Activated CD4-positive, alpha-beta memory T cell treated with anti-CD3 and anti-CD28 coated beads, Interleukin-2, amount 10 ng/mL, durations not matched to agents 7 days and 5 days (primary cell): ENCODE measurements around the gene ZNF84. TPM values are rescaled to one million over a fixed set of nuclear protein-coding genes. Genes with fewer than 3 reads are reported as not detected.
A peak's percentile ranks its signal among the peaks of the same experiment; 100 is the strongest.

ENCODE experiments used
- CTCF ChIA-PET: fragments of 350-600 bp; sonication (Branson Sonifier 250); formaldehyde crosslinking; loops from one replicate; lab custom pipeline; 2021; ENCODE audit warnings: antibody characterized with exemption, inconsistent platforms; lab: Charles Lee
- POLR2A ChIA-PET: fragments of 350-600 bp; sonication (Branson Sonifier 250); formaldehyde crosslinking; loops from one replicate; lab custom pipeline; 2021; ENCODE audit warnings: antibody characterized with exemption; lab: Charles Lee
- DNase-seq: peaks from one replicate; pipeline ENCODE4 v3.0.0-alpha.2; 2020
- H3K27ac Mint-ChIP-seq: one replicate; pipeline ENCODE4 v1.8.0; 2021; ENCODE audit warnings: mild to moderate bottlenecking, mixed read lengths
- H3K27me3 Mint-ChIP-seq: one replicate; pipeline ENCODE4 v1.8.0; 2021; ENCODE audit warnings: mixed read lengths
- H3K36me3 Mint-ChIP-seq: one replicate; pipeline ENCODE4 v1.8.0; 2021; ENCODE audit warnings: low read depth, mixed read lengths
- H3K4me1 Mint-ChIP-seq: one replicate; pipeline ENCODE4 v1.8.0; 2021; ENCODE audit warnings: mixed read lengths
- H3K4me3 Mint-ChIP-seq: one replicate; pipeline ENCODE4 v1.8.0; 2021; ENCODE audit warnings: mild to moderate bottlenecking, mixed read lengths
- H3K9me3 Mint-ChIP-seq: one replicate; pipeline ENCODE4 v1.8.0; 2021; ENCODE audit warnings: mixed read lengths
- total RNA-seq, 2 experiments: library from RNA; stranded (reverse); gene quantifications; one replicate each; pipeline ENCODE4 v1.2.3, GENCODE V29; 2021

The ZNF84 gene
- 10 to 100 TPM; 17.4 to 17.5 TPM for total RNA-seq

- peak within 1 kb of the TSS; percentile 97 for H3K27ac Mint-ChIP-seq
- DNase-seq, result peak; percentile 98
- peaks cover 58% of the 10 kb centered on the region for H3K36me3 Mint-ChIP-seq
- H3K4me3 Mint-ChIP-seq, result peak within 1 kb of the TSS; percentile 94
- no peaks in the 10 kb centered on the region for H3K27me3 Mint-ChIP-seq
- H3K4me1 Mint-ChIP-seq, result peaks cover 14% of the 10 kb centered on the region
- peaks cover 51% of the 10 kb centered on the region for H3K9me3 Mint-ChIP-seq
- POLR2A ChIA-PET, result interaction anchor here (0.6 to 3.1 kb wide), 7 partner anchors 27 to 150 kb away, joined by 3 to 15 read pairs (median 7); partner anchors contain the start of genes CHFR, ZNF10, ZNF26 and ZNF268
- CTCF ChIA-PET, result interaction anchor here (1.0 to 2.1 kb wide), 2 partner anchors 133 to 144 kb away, joined by 3 to 8 read pairs; partner anchors contain the start of gene ZNF268
These were observed at the start of gene ZNF84 for GRCh38 chr12:133037207-133038005. Gene ZNF84, plus strand, starts transcription at chr12:133037509. Its CDS starts 3,959 bp downstream, at chr12:133041468.

GRCh38 chr12:132998741-132999140 is 38.6 kb upstream of the ZNF84 start:
- no peak for DNase-seq
- Mint-ChIP-seq H3K36me3 (peaks cover 79% of the 10 kb centered on the region), H3K27ac (no peak overlapping the region), H3K4me1 (no peaks in the 10 kb centered on the region), H3K4me3 (no peak overlapping the region), H3K27me3 (no peaks in the 10 kb centered on the region), H3K9me3 (peaks cover 66% of the 10 kb centered on the region)
- CTCF ChIA-PET, result no interaction called here
- POLR2A ChIA-PET, result interaction anchor here (1.1 kb wide), 1 partner anchor 12 kb away, joined by 3 read pairs; no protein-coding TSS in a partner anchor

- POLR2A ChIA-PET, result interaction anchor here (1.7 kb wide), 1 partner anchor 27 kb away, joined by 4 read pairs; the partner anchor contains the start of gene ZNF84
- no peaks in the 10 kb centered on the region for H3K4me1 Mint-ChIP-seq
- H3K36me3 Mint-ChIP-seq, result peaks cover 90% of the 10 kb centered on the region
- no peak overlapping the region for H3K27ac Mint-ChIP-seq
- H3K9me3 Mint-ChIP-seq, result peaks cover 62% of the 10 kb centered on the region
- H3K27me3 Mint-ChIP-seq, result no peaks in the 10 kb centered on the region
- CTCF ChIA-PET, result no interaction called here
- no peak for DNase-seq
- no peak overlapping the region for H3K4me3 Mint-ChIP-seq
These were observed 26.5 kb upstream of the ZNF84 start for GRCh38 chr12:133010657-133011297.

- Mint-ChIP-seq H3K9me3 (peaks cover 58% of the 10 kb centered on the region), H3K36me3 (peaks cover 17% of the 10 kb centered on the region), H3K4me3 (no peak overlapping the region), H3K27me3 (no peaks in the 10 kb centered on the region), H3K27ac (no peak overlapping the region), H3K4me1 (no peaks in the 10 kb centered on the region)
- CTCF ChIA-PET, result no interaction called here
- no peak for DNase-seq
- POLR2A ChIA-PET, result no interaction called here
These were observed 13.7 kb upstream of the ZNF84 start for GRCh38 chr12:133023566-133023965.

- Mint-ChIP-seq H3K4me3 (no peak overlapping the region), H3K4me1 (no peaks in the 10 kb centered on the region), H3K27ac (no peak overlapping the region), H3K9me3 (peaks cover 51% of the 10 kb centered on the region), H3K36me3 (peaks cover 3% of the 10 kb centered on the region), H3K27me3 (no peaks in the 10 kb centered on the region)
- DNase-seq, result no peak
- ChIA-PET POLR2A (interaction anchor here (1.4 kb wide), 1 partner anchor 41 kb away, joined by 3 read pairs; no protein-coding TSS in a partner anchor), CTCF (interaction anchor here (0.7 kb wide), 1 partner anchor 227 kb away, joined by 3 read pairs; no protein-coding TSS in a partner anchor)
These were observed 10.3 kb upstream of the ZNF84 start for GRCh38 chr12:133026996-133027395.

- no peaks in the 10 kb centered on the region for H3K27me3 Mint-ChIP-seq
- H3K9me3 Mint-ChIP-seq, result peaks cover 56% of the 10 kb centered on the region
- peak overlapping the region; percentile 94 for H3K4me3 Mint-ChIP-seq
- H3K36me3 Mint-ChIP-seq, result peaks cover 66% of the 10 kb centered on the region
- no peak for DNase-seq
- peak overlapping the region; percentile 97 for H3K27ac Mint-ChIP-seq
- H3K4me1 Mint-ChIP-seq, result peaks cover 14% of the 10 kb centered on the region
- ChIA-PET CTCF (interaction anchor here (1.0 to 2.1 kb wide), 2 partner anchors 134 to 143 kb away, joined by 3 to 8 read pairs; partner anchors contain the start of gene ZNF268), POLR2A (interaction anchor here (0.6 to 3.1 kb wide), 7 partner anchors 28 to 151 kb away, joined by 3 to 15 read pairs (median 7); partner anchors contain the start of genes CHFR, ZNF10, ZNF26 and ZNF268)
These were observed 905 bp downstream of the ZNF84 start for GRCh38 chr12:133038118-133038709.

GRCh38 chr12:133046698-133047097 is 9.4 kb downstream of the ZNF84 start:
- H3K4me3 Mint-ChIP-seq, result no peak overlapping the region
- POLR2A ChIA-PET, result no interaction called here
- no peak overlapping the region for H3K27ac Mint-ChIP-seq
- H3K4me1 Mint-ChIP-seq, result no peaks in the 10 kb centered on the region
- DNase-seq, result no peak
- H3K27me3 Mint-ChIP-seq, result no peaks in the 10 kb centered on the region
- CTCF ChIA-PET, result interaction anchor here (0.6 to 1.0 kb wide), 2 partner anchors 135 to 279 kb away, joined by 3 read pairs; partner anchors contain the start of gene ZNF268
- peaks cover 93% of the 10 kb centered on the region for H3K36me3 Mint-ChIP-seq
- H3K9me3 Mint-ChIP-seq, result peaks cover 78% of the 10 kb centered on the region

GRCh38 chr12:133057446-133057845 is 20.1 kb downstream of the ZNF84 start:
- Mint-ChIP-seq H3K4me3 (no peak overlapping the region), H3K36me3 (peaks cover 62% of the 10 kb centered on the region), H3K27ac (no peak overlapping the region), H3K4me1 (no peaks in the 10 kb centered on the region), H3K27me3 (no peaks in the 10 kb centered on the region), H3K9me3 (peaks cover 60% of the 10 kb centered on the region)
- no peak for DNase-seq
- POLR2A ChIA-PET, result no interaction called here
- CTCF ChIA-PET, result no interaction called here

GRCh38 chr12:133058203-133059113 is 21.1 kb downstream of the ZNF84 start:
- Mint-ChIP-seq H3K27ac (no peak overlapping the region), H3K9me3 (peaks cover 63% of the 10 kb centered on the region), H3K4me1 (no peaks in the 10 kb centered on the region), H3K27me3 (no peaks in the 10 kb centered on the region), H3K4me3 (no peak overlapping the region), H3K36me3 (peaks cover 60% of the 10 kb centered on the region)
- no peak for DNase-seq
- POLR2A ChIA-PET, result interaction anchor here (0.8 kb wide), 1 partner anchor 11 kb away, joined by 3 read pairs; no protein-coding TSS in a partner anchor
- CTCF ChIA-PET, result no interaction called here

GRCh38 chr12:133061954-133062353 is 24.6 kb downstream of the ZNF84 start:
- ChIA-PET POLR2A (no interaction called here), CTCF (no interaction called here)
- DNase-seq, result no peak
- Mint-ChIP-seq H3K36me3 (peaks cover 46% of the 10 kb centered on the region), H3K27ac (no peak overlapping the region), H3K9me3 (peaks cover 75% of the 10 kb centered on the region), H3K4me1 (no peaks in the 10 kb centered on the region), H3K27me3 (no peaks in the 10 kb centered on the region), H3K4me3 (no peak overlapping the region)

GRCh38 chr12:133063556-133063955 is 26.2 kb downstream of the ZNF84 start:
- POLR2A ChIA-PET, result no interaction called here
- H3K36me3 Mint-ChIP-seq, result peaks cover 30% of the 10 kb centered on the region
- CTCF ChIA-PET, result interaction anchor here (1.0 kb wide), 1 partner anchor 18 kb away, joined by 3 read pairs; no protein-coding TSS in a partner anchor

GRCh38 chr12:133073836-133074235 is 36.5 kb downstream of the ZNF84 start:
- H3K27ac Mint-ChIP-seq, result no peak overlapping the region
- H3K4me1 Mint-ChIP-seq, result peaks cover 3% of the 10 kb centered on the region
- peaks cover 6% of the 10 kb centered on the region for H3K36me3 Mint-ChIP-seq
- H3K9me3 Mint-ChIP-seq, result peaks cover 45% of the 10 kb centered on the region
- POLR2A ChIA-PET, result no interaction called here
- CTCF ChIA-PET, result no interaction called here
- DNase-seq, result no peak
- H3K27me3 Mint-ChIP-seq, result no peaks in the 10 kb centered on the region
- no peak overlapping the region for H3K4me3 Mint-ChIP-seq

More at GRCh38 chr12:133063556-133063955, 26.2 kb downstream of the ZNF84 start:
- Mint-ChIP-seq H3K27me3 (no peaks in the 10 kb centered on the region), H3K27ac (no peak overlapping the region), H3K4me1 (no peaks in the 10 kb centered on the region), H3K9me3 (peaks cover 68% of the 10 kb centered on the region), H3K4me3 (no peak overlapping the region)
- DNase-seq, result no peak
